Epithelial cell of esophagus (primary cell): Measurements from ENCODE around the gene CCT8.
"Not testable (repeated sequence)": the region's sequence is repeated elsewhere in the genome, so short reads cannot be mapped to it uniquely, and the experiment has no call there.

Source experiments
- DNase-seq: peaks from one replicate; pipeline ENCODE4 v3.0.0; 2010; ENCODE audit warnings: low read depth
- H3K4me3 ChIP-seq: 2 replicates; pipeline ENCODE4 v1.5.1; 2011; ENCODE audit warnings: mild to moderate bottlenecking, low read length, control low read depth
- CTCF ChIP-seq: IDR thresholded peaks from 2 replicates; pipeline ENCODE4 v1.5.1; 2011; ENCODE audit warnings: low read depth, mild to moderate bottlenecking, low read length, control low read depth, inconsistent platforms; ENCODE audit not compliant: insufficient read depth; ENCODE audit errors: missing control alignments

CCT8 gene

GRCh38 chr21:29018540-29018939 lies 54.9 kb downstream of the CCT8 start:
- peak; percentile 13 for DNase-seq
- no peak for TF ChIP-seq CTCF
- peak overlapping the region; percentile 94 for H3K4me3 ChIP-seq

GRCh38 chr21:29017639-29018237 lies 55.7 kb downstream of the CCT8 start:
- DNase-seq: no peak

GRCh38 chr21:29011236-29011635 lies 62.2 kb downstream of the CCT8 start:
- not testable (repeated sequence) for DNase-seq, H3K4me3 ChIP-seq

More at GRCh38 chr21:29017639-29018237, 55.7 kb downstream of the CCT8 start:
- H3K4me3 ChIP-seq: peak overlapping the region; percentile 94
- no peak for TF ChIP-seq CTCF

- TF ChIP-seq CTCF: no peak
- no peak for DNase-seq
- H3K4me3 ChIP-seq: no peak overlapping the region
These were observed 65.1 kb downstream of the CCT8 start for GRCh38 chr21:29008367-29008766.

GRCh38 chr21:29007810-29008209 lies 65.6 kb downstream of the CCT8 start:
- TF ChIP-seq CTCF: no peak
- DNase-seq: no peak
- no peak overlapping the region for H3K4me3 ChIP-seq

- TF ChIP-seq CTCF: no peak
- H3K4me3 ChIP-seq: no peak overlapping the region
- no peak for DNase-seq
These were observed 66.3 kb downstream of the CCT8 start for GRCh38 chr21:29007135-29007534.
